ENCODE results near the gene APBA1. TPM values are rescaled to one million over a fixed set of nuclear protein-coding genes. Genes with fewer than 3 reads are reported as not detected.

APBA1 gene
- total and polyA plus RNA-seq, 2 of the 8 experiments (the other 6 are each of a cell fraction or from before 2014, with no cell fraction given) = 0.36 to 0.60 TPM

DNA sequence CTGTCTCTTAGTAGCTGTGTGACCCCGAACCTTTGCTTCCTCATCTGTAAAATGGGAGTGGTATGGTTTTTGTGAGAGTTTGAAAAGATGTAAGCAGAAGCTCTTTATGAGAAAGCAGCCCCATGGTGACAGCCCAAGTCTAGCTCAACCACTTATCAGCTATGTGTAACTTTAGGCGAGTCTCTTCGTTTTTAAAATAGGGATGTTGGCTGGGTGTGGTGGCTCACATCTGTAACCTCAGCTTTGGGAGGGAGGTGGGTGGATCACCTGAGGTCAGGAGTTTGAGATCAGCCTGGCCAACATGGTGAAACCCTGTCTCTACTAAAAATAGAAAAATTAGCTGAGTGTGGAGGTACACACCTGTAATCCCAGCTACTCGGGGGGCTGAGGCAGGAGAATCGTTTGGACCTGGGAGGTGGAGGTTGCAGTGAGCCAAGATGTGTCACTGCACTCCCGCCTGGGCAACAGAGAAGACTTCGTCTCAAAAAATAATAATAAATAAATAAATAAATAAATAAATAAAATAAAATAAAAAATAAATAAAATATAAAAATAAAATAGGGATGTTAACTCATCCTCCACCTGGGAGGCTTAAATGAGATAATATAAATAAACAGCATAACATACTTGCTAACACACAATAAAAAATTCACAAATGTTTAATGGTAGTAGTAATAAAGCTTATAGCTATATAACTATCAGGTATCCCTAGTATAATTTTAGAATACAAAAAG, 71.7 kb downstream of the APBA1 start:
- no peaks in the 10 kb centered on the region for H3K4me1 ChIP-seq (replicated peaks in 1 of 4; ENCODE audit: control insufficient read depth in 3 of 4, insufficient read depth in 4 of 4, low read length in 3 of 4)
- no peaks in the 10 kb centered on the region for H3K79me1 ChIP-seq (ENCODE audit: low read depth, low read length)
- H2AK5ac ChIP-seq (ENCODE audit: low read depth, low read length) = no peak overlapping the region
- no peaks in the 10 kb centered on the region for H3K23me2 ChIP-seq (ENCODE audit: low read depth, low read length)
- no peaks in the 10 kb centered on the region for H3K27me3 ChIP-seq (replicated peaks in 1 of 4; ENCODE audit: control insufficient read depth in 3 of 4, extremely low read depth in 1 of 4, insufficient read depth in 3 of 4, low read length in 3 of 4)
- H3K36me3 ChIP-seq (ENCODE audit: control insufficient read depth in 2 of 4, insufficient read depth in 4 of 4, low read length in 3 of 4) = no peaks in the 10 kb centered on the region
- no peak overlapping the region for H2BK15ac ChIP-seq (ENCODE audit: low read length)
- no peaks in the 10 kb centered on the region for H3K79me2 ChIP-seq (ENCODE audit: control insufficient read depth in 1 of 2, insufficient read depth in 2 of 2, low read length in 2 of 2)
- H4K5ac ChIP-seq (ENCODE audit: insufficient read length, low read depth, low read length) = no peak overlapping the region
- no peak overlapping the region for H3K4me2 ChIP-seq (ENCODE audit: insufficient read depth in 1 of 2, low read depth in 2 of 2, low read length in 2 of 2)
- FAIRE-seq (no peak), DNase-seq (ENCODE audit: low read depth in 1 of 2, low spot score in 2 of 2) (no peak)
- ChIA-PET CTCF (ENCODE audit: partially characterized antibody) (interaction anchor here (1.2 kb wide), 1 partner anchor 510 kb away, joined by 4 read pairs; no protein-coding TSS in a partner anchor), POLR2A (ENCODE audit: partially characterized antibody) (no interaction called here)
- no peak overlapping the region for H4K8ac ChIP-seq (ENCODE audit: extremely low read depth, insufficient read depth, low read length)
- no peak overlapping the region for H2BK5ac ChIP-seq (ENCODE audit: low read depth, low read length)
- H3K23ac ChIP-seq (ENCODE audit: insufficient read length) = no peak overlapping the region
- no peak overlapping the region for H3K18ac ChIP-seq (ENCODE audit: extremely low read depth, low read length)
- TF ChIP-seq RAD21 (IDR thresholded peaks at IDR 0.05 in 1 of 2, conservative IDR thresholded peaks at IDR 0.05 in 1 of 2; ENCODE audit: low read depth in 2 of 2, low read length in 2 of 2) (no peak), GABPA (IDR thresholded peaks at IDR 0.05; ENCODE audit: borderline replicate concordance, insufficient read depth, low read length) (no peak), TCF12 (IDR thresholded peaks at IDR 0.05; ENCODE audit: low read depth, low read length) (no peak), CBX8 (IDR thresholded peaks at IDR 0.05; ENCODE audit: borderline replicate concordance, low read depth, low read length) (no peak), SP2 (IDR thresholded peaks at IDR 0.05; ENCODE audit: low read length) (no peak), BCL11A (IDR thresholded peaks at IDR 0.05; ENCODE audit: low read depth in 2 of 2, low read length in 2 of 2) (no peak), SIRT6 (IDR thresholded peaks at IDR 0.05; ENCODE audit: low read length) (no peak)
- WGBS, 2 experiments (ENCODE audit: extremely low coverage in 1 of 2, insufficient coverage in 1 of 2, insufficient read length in 1 of 2, insufficient replicate concordance in 2 of 2, low coverage in 1 of 2, low lambda C conversion rate in 2 of 2, missing lambda C conversion rate in 1 of 2) = 82% methylated on average over 7 of the region's 7 CpGs; no CpG with 5 or more reads in 1 of the 2 experiments
- H2BK20ac ChIP-seq (ENCODE audit: low read length) = no peak overlapping the region
- H2AFZ ChIP-seq (ENCODE audit: low read length) = no peak overlapping the region
- H3K9ac ChIP-seq (replicated peaks in 1 of 4; ENCODE audit: extremely low read depth in 1 of 4, low read depth in 3 of 4, low read length in 3 of 4) = no peak overlapping the region
- no peak overlapping the region for H3K4me3 ChIP-seq (ENCODE audit: extremely low read depth in 1 of 4, insufficient read depth in 2 of 4, low read depth in 3 of 4, low read length in 4 of 4)
- no peak overlapping the region for H3K27ac ChIP-seq (ENCODE audit: low read depth, low read length)
- no peak overlapping the region for H3K56ac ChIP-seq (replicated peaks; ENCODE audit: insufficient read length, low read depth, low read length)
- no peak overlapping the region for H3K4ac ChIP-seq (replicated peaks; ENCODE audit: insufficient read length, low read depth, low read length)
- H3K14ac ChIP-seq (ENCODE audit: insufficient read length) = no peak overlapping the region
- H2BK12ac ChIP-seq (ENCODE audit: low read depth, low read length) = no peak overlapping the region
- H4K20me1 ChIP-seq (replicated peaks in 1 of 2; ENCODE audit: control insufficient read depth in 1 of 2, insufficient read depth in 2 of 2, low read length in 2 of 2) = no peaks in the 10 kb centered on the region
- no peaks in the 10 kb centered on the region for H3K9me3 ChIP-seq (ENCODE audit: insufficient read depth in 2 of 2, low read depth in 1 of 2, low read length in 1 of 2)
- H2BK120ac ChIP-seq (replicated peaks; ENCODE audit: low read depth, low read length) = no peak overlapping the region
- no peak overlapping the region for H4K91ac ChIP-seq (replicated peaks; ENCODE audit: insufficient read length, low read length)

All from H1 (cell line).